ENCODE data around the gene DNASE1L3.

The DNASE1L3 gene

GRCh38 chr3:58157700-58158099 lies 53.1 kb downstream of the DNASE1L3 start:
- peak; percentile 34 for DNase-seq

- no peak for DNase-seq
These were observed 54.9 kb downstream of the DNASE1L3 start for GRCh38 chr3:58155838-58156237.

GRCh38 chr3:58154626-58155449 lies 55.9 kb downstream of the DNASE1L3 start:
- no peak for DNase-seq

- no peak for DNase-seq
These were observed 57.4 kb downstream of the DNASE1L3 start for GRCh38 chr3:58153371-58153770.

- DNase-seq: no peak
These were observed 58.4 kb downstream of the DNASE1L3 start for GRCh38 chr3:58152225-58153015.

- DNase-seq: no peak
These were observed 59.1 kb downstream of the DNASE1L3 start for GRCh38 chr3:58151637-58152036.

- DNase-seq: peak; percentile 64
These were observed 60.0 kb downstream of the DNASE1L3 start for GRCh38 chr3:58150810-58151199.

- DNase-seq: no peak
These were observed 60.5 kb downstream of the DNASE1L3 start for GRCh38 chr3:58150130-58150809.

GRCh38 chr3:58148049-58148448 lies 62.7 kb downstream of the DNASE1L3 start:
- no peak for DNase-seq

- no peak for DNase-seq
These were observed 66.1 kb downstream of the DNASE1L3 start for GRCh38 chr3:58144478-58145325.

GRCh38 chr3:58143417-58144055 lies 67.2 kb downstream of the DNASE1L3 start:
- no peak for DNase-seq

All from fibroblast of skin of right quadriceps (primary cell).